Right hindlimb (tissue), 1 donor: Measurements from ENCODE around the gene DOK7.

ENCODE experiments used
- DNase-seq: peaks from one replicate; pipeline ENCODE4 v3.0.0-alpha.2; 2018

Gene DOK7

GRCh38 chr4:3462790-3463415 lies at the start of gene DOK7:
Gene DOK7, plus strand, starts transcription at chr4:3463306. Its CDS starts 70 bp downstream, at chr4:3463376.
- DNase-seq = no peak

DNA sequence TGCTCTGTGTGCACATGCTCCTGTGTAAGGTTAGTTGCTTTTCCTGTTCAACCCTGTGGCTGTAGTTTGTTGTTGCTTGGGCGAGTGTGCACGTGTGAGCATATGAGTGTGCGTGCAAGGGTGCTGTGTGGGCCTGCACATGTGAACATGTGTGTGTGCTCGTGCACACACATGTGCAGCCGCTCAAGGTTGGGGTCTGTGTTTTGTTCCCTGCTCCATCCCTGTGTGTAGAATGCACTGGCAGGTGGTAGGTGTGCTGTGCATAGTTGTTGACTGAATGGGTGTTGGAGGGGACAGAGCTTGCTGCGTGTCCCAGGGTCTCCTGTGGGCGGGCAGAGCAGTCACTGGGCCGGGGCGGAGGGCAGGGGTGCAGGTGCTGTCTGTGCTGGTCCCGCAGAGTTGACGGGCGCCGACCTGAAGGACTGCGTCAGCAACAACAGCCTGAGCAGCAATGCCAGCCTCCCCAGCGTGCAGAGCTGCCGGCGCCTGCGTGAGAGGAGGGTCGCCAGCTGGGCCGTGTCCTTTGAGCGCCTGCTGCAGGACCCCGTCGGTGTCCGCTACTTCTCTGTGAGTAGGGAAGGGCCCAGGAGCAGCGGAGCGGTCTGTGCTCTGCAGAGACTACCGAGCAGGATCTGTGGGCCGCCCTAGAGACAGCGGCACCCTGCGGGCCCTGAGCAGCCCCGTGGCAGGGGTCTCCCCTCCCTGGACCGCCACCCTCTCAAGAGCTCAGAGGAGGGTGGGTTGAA lies 49.3 kb upstream of the DOK7 start:
- DNase-seq = peak; percentile 14

DNA sequence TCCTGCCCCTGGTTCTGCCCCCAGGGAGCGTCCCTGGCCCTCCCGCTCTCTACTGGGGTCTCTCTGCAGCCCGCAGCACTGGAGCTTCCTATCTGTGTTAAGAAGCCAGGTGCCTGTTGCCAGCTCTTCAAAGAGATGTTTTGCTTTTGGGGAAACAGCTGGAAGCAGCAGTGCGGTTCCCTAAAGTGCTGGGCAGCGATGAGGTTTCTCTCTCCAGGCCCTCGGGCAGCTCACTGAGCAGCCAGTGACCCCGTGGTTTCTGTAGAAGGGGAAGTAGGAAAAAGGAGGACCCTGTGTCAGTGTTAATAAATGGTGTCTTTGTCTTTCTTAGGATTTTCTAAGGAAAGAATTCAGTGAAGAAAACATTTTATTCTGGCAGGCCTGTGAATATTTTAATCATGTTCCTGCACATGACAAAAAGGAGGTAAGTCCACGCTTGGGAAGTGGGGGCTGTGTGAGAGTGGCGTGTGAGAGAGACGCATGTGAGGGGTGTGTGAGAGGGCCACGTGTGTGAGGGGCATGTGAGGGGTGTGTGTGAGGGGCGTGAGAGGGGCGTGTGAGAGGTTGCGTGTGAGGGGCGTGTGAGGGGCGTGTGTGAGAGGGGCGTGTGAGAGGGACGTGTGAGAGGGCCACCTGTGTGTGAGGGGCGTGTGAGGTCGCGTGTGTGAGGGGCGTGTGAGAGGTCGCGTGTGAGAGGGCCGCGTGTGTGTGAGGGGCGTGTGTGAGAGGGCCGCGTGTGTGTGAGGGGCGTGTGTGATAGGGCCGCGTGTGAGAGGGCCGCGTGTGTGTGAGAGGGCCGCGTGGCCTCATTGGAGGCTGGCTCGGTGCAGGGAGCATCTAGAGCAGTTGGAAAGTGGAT lies 48.5 kb upstream of the DOK7 start:
- peak; percentile 22 for DNase-seq

GRCh38 chr4:3415471-3416141 lies 47.5 kb upstream of the DOK7 start:
- peak; percentile 18 for DNase-seq

DNA sequence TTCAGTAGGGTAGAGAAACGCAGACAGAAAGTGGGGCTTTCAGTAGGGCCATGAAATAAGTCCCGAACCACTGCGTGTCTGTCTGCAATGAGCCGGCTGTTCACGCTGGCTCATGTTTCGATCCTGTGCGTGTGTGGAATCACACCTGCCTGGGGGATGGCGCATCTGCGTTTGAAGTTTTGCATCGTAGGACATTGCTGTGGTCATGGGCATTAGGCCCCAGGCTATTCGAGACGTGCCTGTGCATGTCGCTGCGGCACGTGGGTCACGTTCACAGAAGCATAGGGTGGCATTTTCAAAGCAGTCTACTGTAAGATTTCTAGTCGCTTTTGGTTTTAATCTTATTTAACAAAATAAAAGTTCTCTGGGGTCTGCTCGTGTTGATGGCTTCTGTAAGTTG lies 46.8 kb upstream of the DOK7 start:
- no peak for DNase-seq

- DNase-seq = peak; percentile 3
Observed at GRCh38 chr4:3416821-3417221, 46.3 kb upstream of the DOK7 start.

DNA sequence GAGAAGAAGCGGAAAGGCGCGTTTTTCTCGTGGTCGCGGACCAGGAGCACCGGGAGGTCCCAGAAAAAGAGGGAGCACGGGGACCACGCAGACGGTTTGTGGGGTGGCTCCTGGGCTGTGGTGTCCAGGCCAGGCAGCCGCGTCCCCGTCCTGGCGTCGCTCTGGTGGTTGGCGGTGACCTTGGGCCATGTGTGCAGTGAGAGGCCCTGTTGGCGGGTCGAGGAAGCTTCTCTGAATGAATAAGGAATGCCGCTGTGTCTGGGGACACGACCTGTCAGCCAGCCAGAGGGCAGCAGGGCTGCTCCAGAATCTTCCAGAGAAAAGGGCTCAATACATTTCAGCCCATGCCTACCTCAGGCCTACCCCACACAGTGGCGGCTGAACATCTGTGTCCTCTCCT lies 45.7 kb upstream of the DOK7 start:
- DNase-seq = peak; percentile 10

DNA sequence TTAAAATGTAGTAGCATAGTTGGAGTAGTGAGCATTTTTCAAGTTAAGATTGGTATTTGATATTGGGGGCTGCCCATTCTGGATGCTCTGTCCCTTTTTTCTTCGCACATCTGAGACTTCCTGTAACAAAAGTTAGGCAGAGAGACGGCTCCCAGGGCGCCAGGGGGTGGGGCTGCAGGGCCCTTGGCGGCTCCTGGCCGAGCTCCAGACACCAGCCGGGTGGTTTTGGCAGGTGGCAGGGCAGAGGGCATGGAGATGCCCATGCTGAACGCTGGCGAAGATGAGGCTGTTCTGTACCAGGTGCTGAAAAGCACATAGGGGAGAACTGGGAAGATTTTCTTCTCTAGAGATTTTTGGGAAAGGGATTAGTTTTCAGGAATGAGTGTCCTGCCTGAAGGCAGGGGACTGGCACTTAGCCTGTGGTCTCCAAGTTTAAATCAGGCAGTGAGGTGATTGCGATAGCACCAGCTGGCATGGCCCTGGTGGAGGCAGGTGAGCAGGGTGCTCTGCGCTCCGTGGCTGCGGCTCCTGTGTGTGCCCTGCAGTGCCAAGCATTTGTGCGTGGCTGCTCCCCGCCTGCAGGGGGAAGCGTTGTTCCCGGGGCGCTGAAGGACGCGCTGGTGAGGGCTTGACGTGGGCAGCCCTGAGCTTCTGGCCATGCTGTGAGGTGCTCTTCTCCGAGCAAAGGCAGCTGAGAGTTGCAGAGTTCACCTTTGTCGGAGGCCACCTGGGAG lies 44.9 kb upstream of the DOK7 start:
- peak; percentile 19 for DNase-seq

DNA sequence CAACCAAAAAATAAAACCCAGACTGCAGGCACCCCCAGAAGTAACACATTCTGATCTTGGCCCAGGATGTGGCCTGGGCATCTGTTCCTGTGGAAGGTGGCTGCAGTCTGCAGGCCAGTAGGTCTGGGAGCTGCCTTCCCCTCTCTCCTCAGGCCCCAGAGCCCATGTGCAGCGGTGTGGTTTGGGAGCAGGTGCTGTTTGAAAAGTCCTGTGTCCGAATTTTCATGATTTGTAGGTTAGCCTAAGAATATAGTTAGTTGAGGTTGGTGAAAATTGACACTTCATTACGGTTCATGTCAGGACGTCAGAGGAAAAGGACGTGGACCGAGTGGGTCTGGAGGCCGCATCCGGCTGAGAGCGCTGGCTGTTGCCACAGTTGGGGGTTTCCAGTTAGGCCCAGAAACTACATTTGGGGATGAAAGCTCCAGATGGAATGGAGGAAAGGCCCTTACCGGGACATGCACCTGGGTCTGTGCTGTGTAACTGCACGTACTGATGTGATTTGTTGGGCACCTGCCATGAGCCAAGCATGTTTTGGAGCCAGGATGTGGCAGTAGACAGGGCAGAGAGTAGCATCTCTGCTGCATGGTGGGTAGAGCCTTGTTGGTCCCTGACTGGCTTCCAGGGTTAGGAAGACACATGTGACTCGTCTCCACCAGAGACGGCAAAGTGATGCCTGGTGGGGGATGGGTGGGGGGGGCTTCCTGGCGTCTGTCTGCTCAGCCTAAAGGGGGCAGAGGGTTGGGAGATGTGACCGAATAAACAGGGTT lies 43.1 kb upstream of the DOK7 start:
- DNase-seq = no peak

- no peak for DNase-seq
Observed at GRCh38 chr4:3420606-3420955, 42.5 kb upstream of the DOK7 start.

GRCh38 chr4:3420956-3421355 lies 42.1 kb upstream of the DOK7 start:
- DNase-seq = no peak

DNA sequence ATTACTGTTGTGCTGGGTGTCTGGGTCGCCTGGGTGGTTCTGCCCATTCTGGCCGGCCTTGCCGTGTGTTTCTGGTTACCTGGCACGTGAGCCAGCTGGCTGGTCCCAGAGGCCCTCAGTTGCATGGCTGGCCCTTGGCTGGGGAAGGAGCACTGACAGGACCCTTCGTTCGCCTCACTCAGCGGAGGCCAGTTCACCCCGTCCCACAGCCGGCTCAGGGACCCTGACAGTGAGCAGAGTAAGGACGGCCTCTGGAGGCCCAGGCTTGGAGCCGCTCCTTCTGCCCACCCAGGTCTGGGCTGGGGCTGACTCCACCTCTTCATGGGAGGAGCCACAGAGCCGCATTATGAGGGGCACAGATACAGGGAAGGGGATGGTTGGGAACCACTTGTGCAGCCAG lies 41.6 kb upstream of the DOK7 start:
- no peak for DNase-seq

DNA sequence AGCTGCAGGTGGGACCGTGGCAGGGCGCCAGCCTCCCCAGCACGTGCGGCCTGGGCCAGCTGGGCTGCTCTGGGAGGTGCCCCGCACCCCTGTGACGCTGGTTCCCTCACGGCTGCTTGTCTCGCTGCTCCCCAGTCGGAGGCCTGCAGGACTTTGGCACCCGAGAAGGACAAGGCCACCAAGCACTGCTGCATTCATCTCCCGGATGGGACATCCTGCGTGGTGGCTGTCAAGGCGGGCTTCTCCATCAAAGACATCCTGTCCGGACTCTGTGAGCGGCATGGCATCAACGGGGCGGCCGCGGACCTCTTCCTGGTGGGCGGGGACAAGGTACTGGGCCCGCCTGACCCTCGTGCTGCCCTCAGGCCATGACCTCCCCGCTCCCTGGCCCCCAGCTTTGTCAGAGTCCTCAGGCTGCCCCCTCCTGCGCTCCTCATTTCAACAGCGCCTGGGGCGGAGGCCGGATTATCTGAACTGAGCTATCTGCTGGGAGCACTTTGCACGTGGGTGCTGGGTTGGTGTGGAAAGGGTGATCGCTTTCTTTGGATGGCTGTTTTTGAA lies 40.8 kb upstream of the DOK7 start:
- DNase-seq = no peak

DNA sequence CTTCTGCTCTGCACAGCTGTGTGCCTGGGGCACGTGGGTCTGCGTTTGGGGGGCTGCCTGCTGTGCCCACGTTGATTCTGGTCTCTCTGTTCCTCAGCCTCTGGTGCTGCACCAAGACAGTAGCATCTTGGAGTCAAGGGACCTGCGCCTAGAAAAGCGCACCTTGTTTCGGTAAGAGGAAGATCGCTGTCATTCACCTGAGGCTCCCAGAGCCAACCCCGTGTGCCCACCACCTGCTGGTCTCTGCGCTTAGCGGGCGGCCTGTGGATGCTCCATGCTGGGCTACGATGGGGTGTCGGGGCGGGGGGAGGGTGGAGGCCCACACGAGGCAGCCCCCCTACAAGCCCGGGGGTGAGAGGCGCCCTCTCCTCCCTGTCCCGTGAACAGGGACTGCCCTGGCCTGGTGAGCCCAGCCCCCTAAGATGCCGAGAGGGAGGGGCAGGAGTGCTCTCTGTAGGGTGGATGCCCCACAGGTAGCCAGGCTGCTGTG lies 40.3 kb upstream of the DOK7 start:
- DNase-seq = no peak

DNA sequence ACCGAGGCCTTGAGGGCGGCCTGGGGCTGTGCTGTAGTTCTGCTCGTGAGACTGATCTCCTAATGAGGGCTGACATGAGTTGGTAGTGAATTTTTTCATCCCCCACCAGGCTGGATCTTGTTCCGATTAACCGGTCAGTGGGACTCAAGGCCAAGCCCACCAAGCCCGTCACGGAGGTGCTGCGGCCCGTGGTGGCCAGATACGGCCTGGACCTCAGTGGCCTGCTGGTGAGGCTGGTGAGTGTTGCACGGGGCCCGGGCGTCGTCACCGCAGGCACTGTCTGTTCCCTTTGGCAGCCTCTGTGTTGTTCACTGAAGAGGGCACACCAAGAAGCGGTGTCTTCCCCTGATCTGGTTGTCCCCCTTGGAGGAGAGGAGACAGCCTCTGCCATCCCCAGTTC lies 39.7 kb upstream of the DOK7 start:
- DNase-seq = no peak

DNA sequence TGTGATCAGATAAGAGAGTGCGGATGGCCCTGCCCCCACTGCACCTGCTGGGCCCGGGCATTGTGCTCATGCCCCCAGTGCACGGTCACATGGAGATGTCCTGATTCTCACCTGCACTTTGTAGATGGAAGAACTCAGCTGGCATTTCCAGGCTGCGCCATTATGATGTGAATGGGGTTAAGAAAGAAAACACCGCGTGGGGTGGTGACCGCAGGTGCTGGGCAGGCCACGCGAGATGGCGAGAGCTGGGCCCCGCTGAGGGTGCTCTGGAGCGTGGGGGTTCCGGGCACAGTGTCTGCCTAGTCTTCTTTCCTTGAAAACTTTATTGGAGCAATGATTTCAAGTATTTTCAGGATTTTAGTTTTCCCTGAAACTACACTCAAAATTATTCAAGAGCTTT lies 39.2 kb upstream of the DOK7 start:
- no peak for DNase-seq

- no peak for DNase-seq
Observed at GRCh38 chr4:3424522-3425095, 38.5 kb upstream of the DOK7 start.

- DNase-seq = no peak
Observed at GRCh38 chr4:3426465-3427133, 36.5 kb upstream of the DOK7 start.

DNA sequence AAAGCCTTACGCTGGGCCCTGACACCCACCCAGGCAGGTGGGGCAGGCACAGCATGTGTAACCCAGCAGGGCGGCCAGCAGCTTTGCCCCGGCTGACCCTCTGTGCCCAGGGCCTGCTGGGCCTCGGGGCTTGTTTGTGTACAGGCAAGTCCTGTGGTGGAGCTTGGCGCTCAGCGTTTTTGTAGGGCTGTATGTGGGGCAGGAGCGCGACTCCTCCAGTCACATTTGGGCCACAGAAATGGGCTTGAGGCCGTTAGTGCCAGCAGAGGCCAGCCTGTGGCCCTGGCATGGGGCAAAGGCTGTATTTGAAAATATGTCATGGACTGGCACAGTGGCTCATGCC lies 36.0 kb upstream of the DOK7 start:
- no peak for DNase-seq

- DNase-seq = no peak
Observed at GRCh38 chr4:3427706-3428446, 35.2 kb upstream of the DOK7 start.
